ENCODE measurements around the gene HES2. TPM values are rescaled to one million over a fixed set of nuclear protein-coding genes. Genes with fewer than 3 reads are reported as not detected.
A peak's percentile ranks its signal among the peaks of the same experiment; 100 is the strongest.
"Not testable (repeated sequence)": the region's sequence is repeated elsewhere in the genome, so short reads cannot be mapped to it uniquely, and the experiment has no call there.

HES2 gene
- total RNA-seq, 2 donors from 2014 or later: 29.4 to 34.0 TPM

DNA sequence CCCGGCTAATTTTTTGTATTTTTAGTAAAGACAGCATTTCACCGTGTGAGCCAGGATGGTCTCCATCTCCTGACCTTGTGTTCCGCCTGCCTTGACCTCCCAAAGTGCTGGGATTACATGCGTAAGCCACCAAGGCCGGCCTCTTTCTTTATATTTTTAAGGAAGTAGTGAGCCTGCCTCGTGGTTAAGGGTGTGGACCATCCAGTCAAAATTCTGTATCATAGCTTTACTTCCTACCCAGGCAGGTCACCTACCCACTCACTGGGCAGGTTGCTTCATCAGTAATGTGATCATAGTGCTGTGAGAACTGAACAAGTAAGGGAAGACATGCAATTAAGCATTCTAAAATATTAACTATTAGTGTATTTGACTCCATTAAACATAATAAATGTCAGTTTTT lies 18.0 kb downstream of the HES2 start:
- intact Hi-C loops (cut with DNase I, micrococcal nuclease): loop anchor here (5.0 to 10.0 kb wide), 3 partner anchors 39 to 157 kb away; partner anchors contain the start of gene HES3 (in 1 of the 2)
- DNase-seq (no peak), ATAC-seq (peak; percentile 48)

DNA sequence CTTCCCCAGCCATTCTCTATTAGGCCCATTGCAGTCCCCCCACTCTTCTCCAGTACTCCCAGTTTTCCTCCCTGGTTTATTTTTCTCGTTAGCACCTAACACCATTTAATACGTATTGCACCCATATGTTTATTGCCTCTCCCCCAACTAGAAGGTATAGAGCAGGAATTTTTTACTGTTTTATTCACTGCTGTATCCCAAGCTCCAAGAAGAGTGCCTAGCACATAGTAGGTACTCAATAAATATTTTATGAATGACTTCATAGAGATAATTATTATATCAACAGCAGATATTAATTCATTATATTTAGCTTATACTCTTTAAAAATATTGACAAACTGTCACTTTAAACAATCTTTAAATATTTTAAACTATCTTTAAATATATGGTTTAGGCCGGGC lies 20.4 kb downstream of the HES2 start:
- ATAC-seq (no peak), DNase-seq (no peak)
- intact Hi-C loops (cut with DNase I, micrococcal nuclease): loop anchor here in 1 of 2 donors (10.0 kb wide), 1 partner anchor 54 kb away; no protein-coding TSS in a partner anchor

DNA sequence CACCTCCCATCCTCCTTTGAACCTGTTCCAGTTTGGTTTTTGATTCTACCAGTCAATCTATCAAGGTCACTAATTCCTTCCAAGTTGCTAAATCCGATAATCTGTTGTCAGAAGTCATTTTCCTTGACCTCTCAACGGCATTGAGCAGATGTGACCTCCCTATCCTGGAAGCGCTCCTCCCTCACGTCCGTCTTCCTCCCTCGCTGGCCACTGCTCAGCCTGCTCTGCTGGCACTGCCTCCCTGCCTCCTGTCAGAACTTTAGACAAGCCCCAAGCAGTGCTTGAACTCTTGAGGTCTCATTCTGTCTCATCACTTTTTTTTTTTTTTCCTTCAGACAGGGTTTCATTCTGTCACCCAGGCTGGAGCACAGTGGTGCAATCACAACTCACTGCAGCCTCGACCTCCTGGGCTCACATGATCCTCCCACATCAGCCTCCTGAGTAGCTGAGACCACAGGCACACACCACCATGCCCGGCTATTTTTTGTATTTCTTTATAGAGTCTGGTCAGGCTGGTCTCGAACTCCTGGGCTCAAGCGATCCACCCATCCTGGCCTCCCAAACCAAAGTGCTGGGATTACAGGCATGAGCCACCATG lies 21.8 kb downstream of the HES2 start:
- ATAC-seq: no peak
- no peak for DNase-seq
- intact Hi-C loops (cut with DNase I, micrococcal nuclease): loop anchor here in 1 of 2 donors (10.0 kb wide), 1 partner anchor 53 kb away; no protein-coding TSS in a partner anchor

DNA sequence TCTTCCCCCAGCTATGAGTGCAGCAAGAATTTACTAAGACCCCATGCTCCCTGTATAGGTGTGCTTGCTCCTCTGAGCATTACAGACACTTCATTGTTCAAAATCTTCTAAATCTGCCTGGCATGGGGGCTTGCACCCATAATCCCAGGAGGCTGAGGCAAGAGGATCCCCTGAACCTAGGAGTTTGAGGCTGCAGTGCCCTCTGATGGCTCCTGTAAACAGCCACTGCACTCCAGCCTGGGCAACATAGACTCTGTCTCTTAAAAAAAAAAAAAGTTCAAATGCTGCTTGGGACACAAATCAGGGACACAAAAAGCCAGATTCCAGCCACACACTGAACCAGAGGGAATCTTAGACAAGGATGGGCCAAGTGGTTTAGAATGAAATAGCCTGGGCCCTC lies 22.7 kb downstream of the HES2 start:
- ATAC-seq (no peak), DNase-seq (no peak)
- intact Hi-C loops (cut with DNase I, micrococcal nuclease): loop anchor here in 1 of 2 donors (10.0 kb wide), 1 partner anchor 52 kb away; no protein-coding TSS in a partner anchor

DNA sequence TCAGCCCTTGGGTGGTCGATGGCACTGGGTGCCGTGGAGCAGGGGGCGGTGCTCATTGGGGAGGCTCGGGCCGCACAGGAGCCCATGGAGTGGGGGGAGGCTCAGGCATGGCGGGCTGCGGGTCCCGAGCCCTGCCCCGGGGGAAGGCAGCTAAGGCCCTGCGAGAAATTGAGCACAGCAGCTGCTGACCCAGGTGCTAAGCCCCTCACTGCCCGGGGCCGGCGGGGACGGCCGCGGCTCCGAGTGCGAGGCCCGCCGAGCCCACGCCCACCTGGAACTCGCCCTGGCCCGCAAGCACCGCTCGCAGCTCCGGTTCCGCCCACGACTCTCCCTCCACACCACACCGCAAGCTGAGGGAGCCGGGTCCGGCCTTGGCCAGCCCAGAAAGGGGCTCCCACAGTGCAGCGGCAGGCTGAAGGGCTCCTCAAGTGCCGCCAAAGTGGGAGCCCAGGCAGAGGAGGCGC lies 23.9 kb downstream of the HES2 start:
- intact Hi-C loops (cut with DNase I, micrococcal nuclease): loop anchor here in 1 of 2 donors (10.0 kb wide), 1 partner anchor 51 kb away; no protein-coding TSS in a partner anchor
- not testable (repeated sequence) for ATAC-seq, DNase-seq

DNA sequence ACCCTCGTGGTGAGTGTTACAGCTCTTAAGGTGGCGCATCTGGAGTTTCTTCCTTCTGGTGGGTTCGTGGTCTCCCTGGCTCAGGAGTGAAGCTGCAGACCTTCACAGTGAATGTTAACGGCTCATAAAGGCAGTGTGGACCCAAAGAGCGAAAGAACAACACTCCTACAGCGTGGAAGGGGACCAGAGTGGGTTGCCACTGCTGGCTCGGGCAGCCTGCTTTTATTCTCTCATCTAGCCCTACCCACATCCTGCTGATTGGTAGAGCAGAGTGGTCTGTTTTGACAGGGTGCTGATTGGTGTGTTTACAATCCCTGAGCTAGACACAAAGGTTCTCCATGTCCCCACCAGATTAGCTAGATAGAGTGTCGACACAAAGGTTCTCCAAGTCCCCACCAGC lies 24.6 kb downstream of the HES2 start:
- DNase-seq, ATAC-seq: not testable (repeated sequence)
- intact Hi-C loops (cut with DNase I, micrococcal nuclease): loop anchor here in 1 of 2 donors (10.0 kb wide), 1 partner anchor 50 kb away; no protein-coding TSS in a partner anchor

DNA sequence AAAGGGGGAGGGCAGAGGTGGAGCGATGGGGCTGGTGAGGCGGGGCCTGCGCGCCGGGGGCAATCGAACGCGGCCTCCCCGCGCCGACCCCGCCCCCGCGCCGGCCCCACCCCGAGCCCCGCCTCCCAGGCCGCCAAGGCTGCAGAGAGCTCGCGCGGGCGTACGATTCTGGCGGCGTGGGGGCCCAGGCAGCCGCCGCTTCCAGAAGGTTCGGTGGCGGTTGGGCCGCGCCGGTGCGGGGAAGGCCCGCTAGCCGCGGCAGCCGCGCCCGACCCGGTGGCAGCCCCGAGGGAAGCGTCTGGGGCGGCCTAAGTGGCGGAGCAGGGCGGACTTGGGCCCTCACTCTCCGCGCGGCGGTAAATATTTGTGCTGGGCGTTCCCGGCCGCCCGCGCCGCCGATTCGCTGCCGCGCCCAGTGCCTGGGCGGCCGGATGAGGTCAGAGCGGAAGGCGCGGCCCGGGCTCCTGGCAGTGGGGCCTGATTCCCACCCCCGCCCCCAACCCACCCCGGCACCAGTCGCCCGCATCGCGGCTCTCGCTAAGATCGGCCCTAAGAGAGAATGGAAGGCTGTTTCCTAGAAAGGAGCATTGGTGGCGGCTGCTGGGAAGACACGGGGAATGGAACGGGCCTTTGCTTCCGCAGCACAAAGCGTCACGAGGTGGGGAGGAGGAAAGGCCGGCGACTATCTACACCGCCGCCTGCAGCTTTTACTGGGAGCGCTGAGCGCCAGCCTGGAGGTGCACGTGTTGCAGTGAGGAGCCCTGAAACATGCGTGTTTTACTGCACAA lies 26.1 kb downstream of the HES2 start, which contains the start of gene ACOT7:
Gene ACOT7 (minus strand): TSS at position 368 of the 788 bp plus-strand sequence. CDS start 368 bp downstream, outside the sequence.
- peak; percentile 88 for ATAC-seq
- DNase-seq: peak; percentile 83 to 92
- intact Hi-C loops (cut with DNase I, micrococcal nuclease): loop anchor here in 1 of 2 donors (10.0 kb wide), 1 partner anchor 49 kb away; no protein-coding TSS in a partner anchor

DNA sequence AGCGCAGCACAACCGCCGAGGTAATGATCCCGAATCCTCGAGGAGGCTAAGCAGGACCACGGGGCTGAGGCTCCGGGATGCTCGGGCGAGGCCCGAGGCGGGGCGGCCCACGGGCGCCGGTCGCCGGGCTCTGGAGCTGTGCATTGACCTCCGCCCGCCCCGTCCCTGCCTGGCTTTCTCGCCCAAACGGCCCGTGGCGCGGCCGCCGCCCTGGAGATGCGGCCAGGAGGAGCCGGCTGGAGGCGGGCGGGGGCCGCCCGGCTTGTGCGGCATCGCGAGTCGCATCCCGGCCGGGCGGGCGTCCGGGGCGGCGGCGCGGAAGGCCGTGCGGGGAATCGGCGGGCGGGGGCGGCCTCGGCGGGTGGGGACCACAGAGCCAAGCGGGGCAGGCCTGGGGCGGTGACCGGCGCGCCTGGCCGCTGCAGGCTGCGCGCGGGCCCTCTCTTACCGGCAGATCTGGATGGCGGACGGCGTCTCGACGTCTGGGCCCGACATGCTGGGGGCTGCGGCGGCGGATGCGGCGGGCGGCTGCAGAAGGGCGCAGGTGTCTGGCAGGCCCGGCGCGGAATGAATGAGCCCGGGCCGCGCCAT lies 26.8 kb downstream of the HES2 start:
- DNase-seq: no peak
- intact Hi-C loops (cut with DNase I, micrococcal nuclease): loop anchor here in 1 of 2 donors (10.0 kb wide), 1 partner anchor 48 kb away; no protein-coding TSS in a partner anchor
- peak; percentile 17 for ATAC-seq

DNA sequence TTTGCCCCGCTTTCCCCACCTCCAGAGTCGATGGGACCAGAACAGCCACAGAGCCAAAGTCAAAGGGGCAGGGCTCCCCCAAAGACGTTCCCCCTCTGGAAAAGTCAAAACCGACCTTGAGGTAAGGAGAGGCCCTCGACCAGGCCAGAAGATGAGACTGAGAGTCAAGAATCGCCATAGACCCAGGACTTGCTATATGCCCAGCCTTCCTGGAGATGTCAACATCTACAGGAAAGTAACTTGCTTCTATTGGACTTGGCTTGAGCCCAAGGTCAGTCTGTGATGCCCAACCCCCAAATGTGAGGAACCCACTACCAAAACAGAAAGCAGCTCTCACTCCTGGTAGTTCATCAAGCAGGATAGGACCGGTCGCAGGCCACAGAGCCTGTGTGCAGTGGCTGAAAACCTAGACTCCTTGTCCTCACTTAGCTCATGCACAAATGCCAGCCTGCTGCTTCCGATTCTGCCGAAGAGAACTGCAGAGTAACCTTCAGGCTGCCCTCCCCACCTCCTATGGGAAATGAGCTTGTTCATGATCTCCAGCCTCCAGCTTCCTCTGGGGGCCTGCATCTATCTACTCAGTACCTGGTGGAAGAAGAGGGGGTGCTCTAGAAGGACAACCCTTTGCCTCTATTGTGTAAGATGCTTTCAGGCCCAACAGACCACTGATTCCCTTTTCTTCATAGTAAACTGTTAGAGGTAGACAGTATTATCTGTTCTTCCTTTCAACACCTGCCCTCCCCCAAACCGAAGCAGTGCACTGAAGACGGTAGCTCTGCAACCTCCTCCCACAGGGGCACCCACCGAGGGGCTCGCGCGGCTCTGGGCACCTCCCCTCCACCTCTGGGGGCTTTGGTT lies 27.5 kb downstream of the HES2 start:
- no peak for DNase-seq
- intact Hi-C loops (cut with DNase I, micrococcal nuclease): loop anchor here in 1 of 2 donors (10.0 kb wide), 1 partner anchor 47 kb away; no protein-coding TSS in a partner anchor
- ATAC-seq: peak; percentile 6

DNA sequence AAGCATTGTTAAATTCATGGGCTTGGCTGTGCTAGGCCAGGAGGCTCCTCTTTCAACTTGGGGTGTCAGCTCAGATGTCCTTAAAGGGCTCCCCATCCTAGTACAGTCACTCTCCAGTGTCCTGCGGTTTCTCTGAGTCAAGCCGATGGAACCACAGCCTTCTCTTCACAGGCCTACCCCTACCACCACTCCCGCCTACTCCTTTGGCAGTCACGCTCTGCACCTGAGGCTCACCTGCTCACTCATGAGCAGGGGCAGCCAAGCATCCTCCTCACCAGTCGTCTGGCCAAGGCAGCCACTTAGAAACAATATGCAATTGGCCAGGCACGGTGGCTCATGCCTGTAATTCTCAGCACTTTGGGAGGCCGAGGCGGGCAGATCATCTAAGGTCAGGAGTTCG lies 29.7 kb downstream of the HES2 start:
- ATAC-seq: no peak
- DNase-seq: no peak
- intact Hi-C loops (cut with DNase I, micrococcal nuclease): loop anchor here in 1 of 2 donors (10.0 kb wide), 1 partner anchor 45 kb away; no protein-coding TSS in a partner anchor

DNA sequence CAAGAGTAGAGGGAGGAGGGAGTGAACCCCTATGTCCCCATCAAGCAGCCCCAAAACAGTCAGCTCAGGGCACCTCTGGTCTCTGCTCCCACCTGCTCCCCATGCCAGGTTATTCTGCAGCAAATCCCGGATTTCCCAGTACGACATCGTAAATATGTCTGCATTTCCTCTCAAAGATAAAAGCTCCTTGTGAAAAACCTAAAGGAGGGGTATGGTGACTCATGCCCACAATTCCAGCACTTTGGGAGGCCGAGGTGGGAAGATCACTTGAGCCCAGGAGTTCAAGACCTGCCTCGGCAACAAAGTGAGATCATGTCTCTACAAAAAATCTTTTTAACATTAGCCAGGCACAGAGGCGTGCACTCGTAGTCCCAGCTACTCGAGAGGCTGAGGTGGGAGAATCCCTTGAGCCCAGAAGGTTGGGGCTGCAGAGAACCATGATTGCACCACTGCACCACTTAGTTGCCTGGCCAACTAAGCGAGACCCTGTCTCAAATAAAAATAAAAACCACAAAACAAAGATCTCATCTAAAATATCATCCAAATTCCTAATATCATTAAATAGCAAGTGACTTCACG lies 33.3 kb downstream of the HES2 start:
- ATAC-seq (peak; percentile 31), DNase-seq (no peak)
- intact Hi-C loops (cut with DNase I, micrococcal nuclease): no loop called here

DNA sequence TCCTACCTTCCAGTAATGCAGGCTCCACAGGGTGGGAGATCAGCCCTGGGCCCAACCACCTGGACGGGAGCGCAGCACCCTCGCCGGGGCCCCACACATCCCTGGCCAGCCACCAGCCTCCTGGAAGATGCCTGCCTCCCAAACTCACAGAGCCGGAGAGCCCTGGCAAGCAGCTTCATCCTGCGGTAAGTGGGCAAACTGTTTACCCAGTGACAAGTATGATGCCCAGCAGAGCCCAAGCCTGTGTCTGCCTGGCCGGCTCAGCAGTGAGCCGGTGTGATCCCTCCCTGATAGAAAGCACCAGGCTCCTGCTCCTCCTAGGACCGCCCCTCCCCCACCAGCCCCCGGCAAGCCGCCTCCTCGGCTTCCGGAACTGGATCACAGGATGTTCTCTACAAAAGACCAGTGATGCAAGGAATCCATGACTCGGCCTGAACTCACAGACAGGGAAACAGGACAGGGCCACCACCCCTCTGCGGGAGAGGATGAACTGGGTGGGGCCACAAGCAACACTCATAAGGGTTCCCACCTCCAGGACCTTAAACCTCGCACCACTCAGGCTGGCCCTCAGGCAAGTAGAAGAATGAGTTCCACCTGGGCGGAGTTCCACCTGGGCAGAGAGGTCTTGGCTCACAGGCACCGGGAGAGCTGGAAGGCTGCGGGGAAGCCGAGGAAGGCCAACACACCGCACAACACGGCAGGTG lies 34.1 kb downstream of the HES2 start:
- ATAC-seq (peak; percentile 77), DNase-seq (peak in 1 of 2 donors; percentile 66)
- intact Hi-C loops (cut with DNase I, micrococcal nuclease): no loop called here

DNA sequence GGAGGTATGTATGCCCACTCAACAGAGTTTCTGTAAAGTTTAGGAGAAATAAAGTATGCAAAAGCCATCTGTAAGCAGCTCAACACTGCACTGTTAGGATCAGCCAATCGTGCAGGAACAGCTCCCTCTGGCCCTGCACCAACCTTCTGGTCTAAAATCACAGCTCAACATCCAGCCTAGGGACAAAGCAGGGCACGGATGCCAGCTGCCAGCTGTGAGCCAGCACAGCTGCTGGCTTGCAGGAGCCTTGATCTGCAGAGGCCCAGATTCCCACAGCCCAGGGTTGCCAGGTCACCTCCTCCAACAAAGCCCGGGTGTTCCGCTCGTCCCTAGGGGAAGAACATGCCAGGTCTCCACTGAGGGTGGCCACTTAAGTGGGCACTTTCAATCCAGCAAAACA lies 34.8 kb downstream of the HES2 start:
- ATAC-seq (peak; percentile 22), DNase-seq (no peak)
- intact Hi-C loops (cut with DNase I, micrococcal nuclease): no loop called here

DNA sequence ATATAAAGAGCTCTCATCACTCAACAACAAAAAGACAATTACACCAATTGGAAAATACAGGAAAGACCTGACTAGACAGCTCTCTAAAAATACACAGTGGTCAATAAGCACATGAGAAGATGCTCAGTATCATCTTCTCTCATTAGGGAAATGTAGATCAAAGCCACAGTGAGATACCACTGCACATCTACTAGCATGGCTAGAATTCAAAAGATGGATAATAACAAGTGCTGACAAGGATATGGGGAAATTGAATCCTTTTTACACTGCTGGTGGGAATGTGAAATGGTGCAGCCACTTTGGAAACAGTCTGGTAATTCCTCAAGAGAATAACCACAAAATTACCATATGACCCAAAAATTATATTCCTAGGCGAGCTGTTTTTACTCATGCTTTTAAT lies 35.6 kb downstream of the HES2 start:
- ATAC-seq: no peak
- intact Hi-C loops (cut with DNase I, micrococcal nuclease): no loop called here
- DNase-seq: no peak

DNA sequence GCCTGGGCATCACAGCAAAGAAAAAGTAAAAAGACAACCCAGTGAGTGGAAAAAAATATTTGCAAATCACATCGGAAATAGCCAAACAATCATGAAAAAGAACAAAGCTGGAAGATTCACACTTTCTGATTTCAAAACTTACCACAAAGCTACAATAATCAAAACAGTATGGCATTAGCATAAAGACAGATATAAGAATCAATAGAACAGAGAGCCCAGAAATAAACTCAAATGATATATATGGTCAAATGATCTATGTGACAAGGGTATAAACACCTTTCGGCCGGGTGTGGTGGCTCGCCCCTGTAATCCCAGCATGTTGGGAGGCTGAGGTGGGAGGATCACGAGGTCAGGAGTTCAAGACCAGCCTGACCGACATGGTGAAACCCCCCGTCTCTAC lies 39.7 kb downstream of the HES2 start:
- no peak for ATAC-seq
- DNase-seq: no peak
- intact Hi-C loops (cut with DNase I, micrococcal nuclease): no loop called here

DNA sequence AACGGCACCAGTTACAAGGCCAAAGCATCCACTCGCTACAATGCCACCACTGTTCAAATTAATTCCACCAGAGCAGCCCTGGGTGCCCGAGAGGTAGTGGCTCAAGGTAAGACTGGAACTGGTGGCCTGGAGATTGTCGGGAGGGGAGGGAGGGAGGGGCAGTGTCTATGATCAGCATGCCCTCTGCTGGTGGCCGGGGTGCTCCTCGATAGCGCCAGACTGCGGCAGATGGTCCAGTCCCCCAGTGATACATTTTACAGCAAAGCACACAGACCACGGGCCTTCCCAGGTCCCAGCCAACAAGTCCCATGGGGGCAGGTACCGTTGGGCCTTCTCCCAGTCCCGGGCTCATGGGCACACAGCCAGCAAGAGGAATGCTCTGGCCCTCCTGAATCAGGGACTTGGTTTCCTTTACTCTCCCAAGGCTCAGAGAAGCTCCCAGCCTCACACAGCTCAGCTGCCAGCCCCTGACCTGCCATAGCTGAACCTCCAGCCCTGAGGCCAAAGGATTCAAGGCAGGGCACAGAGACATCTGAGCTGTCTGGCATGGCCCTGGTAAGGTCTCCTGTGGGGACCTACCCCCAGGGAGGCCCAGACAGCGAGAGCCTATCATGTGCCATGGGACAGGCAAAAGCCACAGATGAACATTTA lies 41.5 kb downstream of the HES2 start:
- intact Hi-C loops (cut with DNase I, micrococcal nuclease): no loop called here
- ATAC-seq (peak; percentile 23), DNase-seq (no peak)
